HEK293 (cell line): ENCODE measurements around the gene AVPR1B.

Experiments
- BCL11B ChIP-seq: fragments of 450-650 bp; formaldehyde crosslinking; IDR thresholded peaks from 2 replicates; pipeline ENCODE4 v1.5.1; 2016; ENCODE audit warnings: low read depth, missing biosample characterization, missing genetic modification characterization
- CTCF ChIP-seq: fragments of 450-650 bp; formaldehyde crosslinking; IDR thresholded peaks from 2 replicates; pipeline ENCODE4 v1.5.1; 2016; ENCODE audit warnings: missing biosample characterization, missing genetic modification characterization
- ZNF274 ChIP-seq, 2 experiments: fragments of 200-500 bp in 1 of 2; fragments of 450-650 bp in 1 of 2; sonication (Bioruptor generic) in 1 of 2; formaldehyde crosslinking in 1 of 2; IDR thresholded peaks; 2 replicates each; pipeline versions ENCODE4 v1.5.1 to v1.6.1; 2014 to 2016; ENCODE audit warnings: borderline replicate concordance in 1 of 2, inconsistent platforms in 1 of 2, low read length in 1 of 2, missing biosample characterization in 1 of 2, missing genetic modification characterization in 1 of 2

- TF ChIP-seq BCL11B (tag by site-specific recombination) (no peak), CTCF (tag by site-specific recombination) (no peak), ZNF274 (IDR thresholded peaks at IDR 0.05; ENCODE audit: low read length) (no peak), ZNF274 (tag by site-specific recombination; IDR thresholded peaks at IDR 0.05; ENCODE audit: borderline replicate concordance) (no peak)
Measured at GRCh38 chr1:206128196-206128595, 11.0 kb upstream of the AVPR1B start.
